ENCODE results near the gene PRKCA. TPM values are rescaled to one million over a fixed set of nuclear protein-coding genes. Genes with fewer than 3 reads are reported as not detected.
A peak's percentile ranks its signal among the peaks of the same experiment; 100 is the strongest.

PRKCA gene
- total and polyA plus RNA-seq, 2 experiments from 2014 or later: 6.4 to 35.4 TPM

GRCh38 chr17:66730461-66730923 lies 428.1 kb downstream of the PRKCA start:
- TF ChIP-seq ZNF331 (CRISPR knock-in tag; IDR thresholded peaks at IDR 0.05; ENCODE audit: low read depth): no peak
- no peak for TF ChIP-seq POLR2AphosphoS5 (IDR thresholded peaks at IDR 0.05; ENCODE audit: low read depth)
- TF ChIP-seq ZNF114 (CRISPR knock-in tag; IDR thresholded peaks at IDR 0.05): 0 out of 2 replicates have a peak, but pooled peaks have one; percentile 52
- TF ChIP-seq ZNF462 (CRISPR knock-in tag; IDR thresholded peaks at IDR 0.05): peak; percentile 85; the same call in 1 of the 2 replicates
- TF ChIP-seq, protein P1, sequence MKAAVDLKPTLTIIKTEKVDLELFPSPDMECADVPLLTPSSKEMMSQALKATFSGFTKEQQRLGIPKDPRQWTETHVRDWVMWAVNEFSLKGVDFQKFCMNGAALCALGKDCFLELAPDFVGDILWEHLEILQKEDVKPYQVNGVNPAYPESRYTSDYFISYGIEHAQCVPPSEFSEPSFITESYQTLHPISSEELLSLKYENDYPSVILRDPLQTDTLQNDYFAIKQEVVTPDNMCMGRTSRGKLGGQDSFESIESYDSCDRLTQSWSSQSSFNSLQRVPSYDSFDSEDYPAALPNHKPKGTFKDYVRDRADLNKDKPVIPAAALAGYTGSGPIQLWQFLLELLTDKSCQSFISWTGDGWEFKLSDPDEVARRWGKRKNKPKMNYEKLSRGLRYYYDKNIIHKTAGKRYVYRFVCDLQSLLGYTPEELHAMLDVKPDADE (IDR thresholded peaks at IDR 0.05): no peak
- peak overlapping the region; percentile 88 for H3K27ac Mint-ChIP-seq

More at GRCh38 chr17:66730461-66730923, 428.1 kb downstream of the PRKCA start:
- peaks cover 24% of the 10 kb centered on the region for H3K27me3 Mint-ChIP-seq (ENCODE audit: insufficient read depth, low read depth, poor library complexity)
- H3K4me1 Mint-ChIP-seq: peaks cover 48% of the 10 kb centered on the region
- H3K27ac ChIP-seq (ENCODE audit: low read depth): peak overlapping the region; percentile 96
- H2AFZ ChIP-seq: no peak overlapping the region
- H3K4me1 ChIP-seq (ENCODE audit: insufficient read depth): peaks cover 24% of the 10 kb centered on the region
- H3F3A ChIP-seq (replicated peaks; ENCODE audit: low read depth): peaks cover 11% of the 10 kb centered on the region; the same call in 1 of the 2 replicates
- DNase-seq (ENCODE audit: low spot score) (peak; percentile 87), ATAC-seq (peak; percentile 83)
- no peaks in the 10 kb centered on the region for H3K79me2 ChIP-seq (replicated peaks; ENCODE audit: insufficient read depth)
- 0 out of 2 replicates have a peak, but pooled peaks cover 8% of the 10 kb centered on the region for H3K9me2 ChIP-seq (ENCODE audit: insufficient read depth)
- H4K20me1 ChIP-seq (replicated peaks; ENCODE audit: insufficient read depth): no peaks in the 10 kb centered on the region
- H3K9me3 Mint-ChIP-seq: peaks cover 5% of the 10 kb centered on the region; the same call in 2 of the 3 replicates
- no peak overlapping the region for H3K4me3 ChIP-seq
- H3K4me2 ChIP-seq: peak overlapping the region; percentile 16; the same call in 1 of the 2 replicates
- peaks cover 17% of the 10 kb centered on the region; the same call in 2 of the 3 replicates for H3K36me3 Mint-ChIP-seq (ENCODE audit: low read depth)
- peak overlapping the region; percentile 12; the same call in 1 of the 3 replicates for H3K4me3 Mint-ChIP-seq
- no peaks in the 10 kb centered on the region for H3K36me3 ChIP-seq (ENCODE audit: insufficient read depth)
- H3K27me3 ChIP-seq (ENCODE audit: insufficient read depth): no peaks in the 10 kb centered on the region
